ENCODE data around the gene MUS81.
"Not testable (repeated sequence)": the region's sequence is repeated elsewhere in the genome, so short reads cannot be mapped to it uniquely, and the experiment has no call there.

MUS81 gene

GRCh38 chr11:65860278-65861164, at the start of gene MUS81:
MUS81 (plus strand) TSS chr11:65860433; CDS start chr11:65860754, 321 bp downstream.
- DNase-seq = peak; percentile 96

GRCh38 chr11:65811764-65812475, 48.3 kb upstream of the MUS81 start:
- no peak for DNase-seq

- no peak for DNase-seq
Measured at GRCh38 chr11:65814131-65814985, 45.9 kb upstream of the MUS81 start.

GRCh38 chr11:65814986-65815565, 45.2 kb upstream of the MUS81 start:
- DNase-seq = no peak

- DNase-seq = no peak
Measured at GRCh38 chr11:65816696-65817095, 43.5 kb upstream of the MUS81 start.

GRCh38 chr11:65817312-65817834, 42.9 kb upstream of the MUS81 start:
- no peak for DNase-seq

- DNase-seq = peak; percentile 92
Measured at GRCh38 chr11:65817835-65818680, 42.2 kb upstream of the MUS81 start.

- no peak for DNase-seq
Measured at GRCh38 chr11:65821107-65821506, 39.1 kb upstream of the MUS81 start.

GRCh38 chr11:65822776-65823528, 37.3 kb upstream of the MUS81 start:
- DNase-seq = no peak

GRCh38 chr11:65826984-65827735, 33.1 kb upstream of the MUS81 start:
- DNase-seq = no peak

- DNase-seq = no peak
Measured at GRCh38 chr11:65829459-65829858, 30.8 kb upstream of the MUS81 start.

- DNase-seq = not testable (repeated sequence)
Measured at GRCh38 chr11:65832231-65832630, 28.0 kb upstream of the MUS81 start.

GRCh38 chr11:65833297-65834030, 26.8 kb upstream of the MUS81 start, which contains the start of gene SNX32:
SNX32 (plus strand) TSS chr11:65833963; CDS start chr11:65834066, 103 bp downstream.
- DNase-seq = peak; percentile 95

- no peak for DNase-seq
Measured at GRCh38 chr11:65834202-65834601, 26.0 kb upstream of the MUS81 start.

- DNase-seq = no peak
Measured at GRCh38 chr11:65842144-65842543, 18.1 kb upstream of the MUS81 start.

- DNase-seq = no peak
Measured at GRCh38 chr11:65843811-65844210, 16.4 kb upstream of the MUS81 start.

GRCh38 chr11:65844231-65844872, 15.9 kb upstream of the MUS81 start:
- no peak for DNase-seq

- DNase-seq = no peak
Measured at GRCh38 chr11:65847746-65848145, 12.5 kb upstream of the MUS81 start.
